PC-3 (cell line): ENCODE measurements around the gene VGLL2.

Source experiments
- EZH2 ChIP-seq: fragments of 300-600 bp; sonication (generic); IDR thresholded peaks from one replicate; pipeline ENCODE4 v1.6.1; 2017; ENCODE audit warnings: antibody characterized with exemption, mild to moderate bottlenecking, low read length; ENCODE audit not compliant: unreplicated experiment
- EZH2phosphoT487 ChIP-seq: fragments of 300-600 bp; sonication (generic); IDR thresholded peaks from 2 replicates; pipeline ENCODE4 v1.6.1; 2018; ENCODE audit warnings: mild to moderate bottlenecking, antibody characterized with exemption, low read length, borderline replicate concordance
- TF ChIP-seq, protein P1 (sequence below): fragments of 300-600 bp; sonication (generic); conservative IDR thresholded peaks from 2 replicates; pipeline ENCODE4 v1.5.1; 2017; ENCODE audit warnings: antibody characterized with exemption, low read depth, mild to moderate bottlenecking, low read length

DNA sequence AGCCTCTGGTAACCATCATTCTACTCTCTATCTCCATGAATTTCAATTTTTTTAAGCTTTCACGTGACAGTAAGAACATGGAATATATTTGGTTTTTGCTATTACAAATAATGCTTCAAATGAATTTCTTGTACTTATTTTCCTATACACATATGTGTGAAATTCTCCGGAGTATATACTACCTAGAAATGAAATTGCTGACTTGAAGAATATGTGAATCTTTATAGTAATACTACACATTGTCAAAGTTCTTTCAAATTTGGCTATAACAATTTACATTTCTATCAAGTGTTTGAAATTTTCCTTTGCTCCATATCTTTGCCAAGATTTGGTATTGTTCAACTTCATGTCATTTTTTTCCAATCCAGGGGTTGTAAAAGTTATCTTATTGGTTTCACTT, 11.6 kb upstream of the VGLL2 start:
- TF ChIP-seq, protein P1, sequence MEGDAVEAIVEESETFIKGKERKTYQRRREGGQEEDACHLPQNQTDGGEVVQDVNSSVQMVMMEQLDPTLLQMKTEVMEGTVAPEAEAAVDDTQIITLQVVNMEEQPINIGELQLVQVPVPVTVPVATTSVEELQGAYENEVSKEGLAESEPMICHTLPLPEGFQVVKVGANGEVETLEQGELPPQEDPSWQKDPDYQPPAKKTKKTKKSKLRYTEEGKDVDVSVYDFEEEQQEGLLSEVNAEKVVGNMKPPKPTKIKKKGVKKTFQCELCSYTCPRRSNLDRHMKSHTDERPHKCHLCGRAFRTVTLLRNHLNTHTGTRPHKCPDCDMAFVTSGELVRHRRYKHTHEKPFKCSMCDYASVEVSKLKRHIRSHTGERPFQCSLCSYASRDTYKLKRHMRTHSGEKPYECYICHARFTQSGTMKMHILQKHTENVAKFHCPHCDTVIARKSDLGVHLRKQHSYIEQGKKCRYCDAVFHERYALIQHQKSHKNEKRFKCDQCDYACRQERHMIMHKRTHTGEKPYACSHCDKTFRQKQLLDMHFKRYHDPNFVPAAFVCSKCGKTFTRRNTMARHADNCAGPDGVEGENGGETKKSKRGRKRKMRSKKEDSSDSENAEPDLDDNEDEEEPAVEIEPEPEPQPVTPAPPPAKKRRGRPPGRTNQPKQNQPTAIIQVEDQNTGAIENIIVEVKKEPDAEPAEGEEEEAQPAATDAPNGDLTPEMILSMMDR = no peak
- TF ChIP-seq EZH2 = no peak
- TF ChIP-seq EZH2phosphoT487 = no peak
